HCT116 (cell line): ENCODE measurements around the gene MAML3. TPM values are rescaled to one million over a fixed set of nuclear protein-coding genes. Genes with fewer than 3 reads are reported as not detected.

Source experiments
- ATAC-seq: fragments of 200-7000 bp; cut with Tn5 transposase; 2 replicates; pipeline ENCODE4 v1.9.1; 2020; ENCODE audit warnings: mild to moderate bottlenecking, moderate library complexity
- BruUV-seq: library from RNA; stranded (reverse); fragments of 400-500 nt; replicated peaks from 2 replicates; lab custom pipeline; 2021; lab: Mats Ljungman, UMichigan
- CTCF ChIA-PET: fragments of 300-600 bp; sonication (Branson Sonifier 250); formaldehyde crosslinking; loops from one replicate; lab custom pipeline; 2021; ENCODE audit warnings: antibody characterized with exemption; lab: Charles Lee
- POLR2A ChIA-PET: fragments of 300-600, 350-600 bp; sonication (Branson Sonifier 250); formaldehyde crosslinking; loops from one replicate; lab custom pipeline; 2021; ENCODE audit warnings: antibody characterized with exemption; lab: Charles Lee
- RAD21 ChIA-PET, 2 experiments: fragments of 300-600 bp; sonication (Branson Sonifier 250); formaldehyde crosslinking; loops; one replicate each; lab custom pipeline; 2023; ENCODE audit warnings: low total read pairs in 2 of 2; ENCODE audit not compliant: uncharacterized antibody in 2 of 2, unreplicated experiment in 2 of 2, low non-redundant PET in 1 of 2; lab: Charles Lee
- DNase-seq: peaks from one replicate; pipeline ENCODE4 v3.0.0-alpha.2; 2010; ENCODE audit warnings: low read depth, low spot score
- H2AFZ ChIP-seq: fragments of 200-600 bp; shearing (Covaris generic), sonication (generic); 2 replicates; pipeline ENCODE4 v1.6.1; 2017; ENCODE audit warnings: low read depth, mixed run types, mixed read lengths, antibody characterized with exemption, low read length; ENCODE audit not compliant: poor library complexity, severe bottlenecking
- H3K27ac ChIP-seq: 2 replicates; pipeline ENCODE4 v1.5.1; 2012; ENCODE audit warnings: low read depth, low read length
- H3K27me3 ChIP-seq: fragments of 200-600 bp; sonication (generic); 2 replicates; pipeline ENCODE4 v1.6.1; 2016; ENCODE audit warnings: mixed run types, low read length, mixed read lengths; ENCODE audit not compliant: insufficient read depth
- H3K36me3 ChIP-seq, 2 experiments: fragments of 200-500 bp in 1 of 2; fragments of 200-600 bp in 1 of 2; sonication (Bioruptor generic) in 1 of 2; sonication (generic) in 1 of 2; 2 replicates each; pipeline versions ENCODE4 v1.5.1 to v1.6.1; 2014 to 2016; ENCODE audit warnings: low read length in 2 of 2, inconsistent platforms in 1 of 2, mixed read lengths in 1 of 2, mixed run types in 1 of 2; ENCODE audit not compliant: insufficient read depth in 2 of 2, control insufficient read depth in 1 of 2
- H3K4me1 ChIP-seq, 2 experiments: fragments of 200-600 bp in 1 of 2; sonication (generic) in 1 of 2; 2 replicates each; pipeline versions ENCODE4 v1.5.1 to v1.6.1; 2012 to 2017; ENCODE audit warnings: low read length in 2 of 2, inconsistent platforms in 1 of 2, mild to moderate bottlenecking in 1 of 2, mixed read lengths in 1 of 2, mixed run types in 1 of 2, moderate library complexity in 1 of 2; ENCODE audit not compliant: insufficient read depth in 2 of 2, control insufficient read depth in 1 of 2
- H3K4me2 ChIP-seq: fragments of 200-600 bp; sonication (generic); 2 replicates; pipeline ENCODE4 v1.6.1; 2017; ENCODE audit warnings: mixed run types, low read length, mixed read lengths
- H3K4me3 ChIP-seq, 2 experiments: fragments of 200-600 bp in 1 of 2; sonication (generic) in 1 of 2; replicated peaks in 1 of 2; 2 replicates each; pipeline ENCODE4 v1.5.1; 2011 to 2016; ENCODE audit warnings: low read length in 2 of 2, control low read depth in 1 of 2, low read depth in 1 of 2, mild to moderate bottlenecking in 1 of 2, mixed read lengths in 1 of 2, mixed run types in 1 of 2
- H3K79me2 ChIP-seq: fragments of 200-600 bp; sonication (generic); 2 replicates; pipeline ENCODE4 v1.6.1; 2017; ENCODE audit warnings: mild to moderate bottlenecking, mixed run types, low read length, moderate library complexity, mixed read lengths; ENCODE audit not compliant: insufficient read depth
- H3K9ac ChIP-seq: fragments of 200-600 bp; sonication (generic); 2 replicates; pipeline ENCODE4 v1.6.1; 2016; ENCODE audit warnings: low read length, mixed read lengths
- H3K9me2 ChIP-seq: fragments of 200-600 bp; sonication (generic), shearing (Covaris generic); 2 replicates; pipeline ENCODE4 v1.6.1; 2017; ENCODE audit warnings: mixed run types, mild to moderate bottlenecking, moderate library complexity; ENCODE audit not compliant: insufficient read depth
- H3K9me3 ChIP-seq, 2 experiments: fragments of 200-500 bp in 1 of 2; fragments of 200-600 bp in 1 of 2; sonication (Bioruptor generic) in 1 of 2; sonication (generic) in 1 of 2; 2 replicates each; pipeline ENCODE4 v1.6.1; 2014 to 2017; ENCODE audit warnings: low read length in 2 of 2, mixed read lengths in 2 of 2, inconsistent platforms in 1 of 2, low read depth in 1 of 2, mild to moderate bottlenecking in 1 of 2, mixed run types in 1 of 2, moderate library complexity in 1 of 2; ENCODE audit not compliant: control insufficient read depth in 1 of 2, insufficient read depth in 1 of 2
- H4K20me1 ChIP-seq: fragments of 200-600 bp; sonication (generic), shearing (Covaris generic); 2 replicates; pipeline ENCODE4 v1.6.1; 2017; ENCODE audit warnings: mixed run types, mild to moderate bottlenecking, moderate library complexity; ENCODE audit not compliant: insufficient read depth
- ATF3 ChIP-seq: IDR thresholded peaks from 2 replicates; pipeline ENCODE4 v1.6.1; 2012
- CTCF ChIP-seq, 3 experiments: fragments of 200-600 bp in 1 of 3; sonication (generic) in 1 of 3; IDR thresholded peaks in 2 of 3; conservative IDR thresholded peaks in 1 of 3; 2 replicates each; pipeline ENCODE4 v1.5.1; 2012 to 2017; ENCODE audit warnings: low read depth in 2 of 3, low read length in 2 of 3, antibody characterized with exemption in 1 of 3, borderline replicate concordance in 1 of 3, control low read depth in 1 of 3, mild to moderate bottlenecking in 1 of 3, mixed read lengths in 1 of 3, mixed run types in 1 of 3, moderate library complexity in 1 of 3; ENCODE audit not compliant: insufficient read depth in 1 of 3
- EGR1 ChIP-seq: IDR thresholded peaks from 2 replicates; pipeline ENCODE4 v1.6.1; 2012; ENCODE audit warnings: low read depth
- JUND ChIP-seq: IDR thresholded peaks from 2 replicates; pipeline ENCODE4 v1.6.1; 2012
- POLR2AphosphoS5 ChIP-seq: IDR thresholded peaks from 2 replicates; pipeline ENCODE4 v1.6.1; 2011; ENCODE audit warnings: mild to moderate bottlenecking, low read depth, low read length, moderate library complexity
- RAD21 ChIP-seq: IDR thresholded peaks from 2 replicates; pipeline ENCODE4 v1.6.1; 2012; ENCODE audit warnings: low read depth, mild to moderate bottlenecking
- TCF7L2 ChIP-seq: IDR thresholded peaks from 2 replicates; pipeline ENCODE4 v1.7.0; 2011; ENCODE audit warnings: borderline replicate concordance, inconsistent platforms; ENCODE audit not compliant: insufficient read depth, insufficient read length; ENCODE audit errors: extremely low read depth
- YY1 ChIP-seq: IDR thresholded peaks from 2 replicates; pipeline ENCODE4 v1.6.1; 2011; ENCODE audit warnings: low read length, low read depth, moderate library complexity, mild to moderate bottlenecking; ENCODE audit not compliant: insufficient replicate concordance; ENCODE audit errors: extremely low read depth
- ZFX ChIP-seq: fragments of 450-650 bp; IDR thresholded peaks from 2 replicates; pipeline ENCODE4 v1.6.1; 2017
- ZNF274 ChIP-seq: fragments of 200-500 bp; sonication (Bioruptor generic); IDR thresholded peaks from 2 replicates; pipeline ENCODE4 v1.6.1; 2014; ENCODE audit warnings: mild to moderate bottlenecking, low read depth, low read length, inconsistent platforms
- intact Hi-C: fragments of 100-400 bp; cut with micrococcal nuclease; formaldehyde crosslinking; loops from 2 replicates; pipeline ENCODE4 v1.10.0; 2022
- total RNA-seq: library from RNA; stranded (reverse); gene quantifications from one replicate; pipeline ENCODE4 v1.2.1, GENCODE V29; 2021; ENCODE audit not compliant: unreplicated experiment
- TF ChIP-seq, protein P1 (sequence below): IDR thresholded peaks from 2 replicates; pipeline ENCODE4 v1.6.1; 2011; ENCODE audit warnings: mild to moderate bottlenecking, low read length, moderate library complexity; ENCODE audit not compliant: insufficient replicate concordance; ENCODE audit errors: extremely low read depth

Gene MAML3
- total RNA-seq, 1 experiment from 2014 or later = 3.1 TPM

- no peak overlapping the region for H3K27ac ChIP-seq
- H3K4me3 ChIP-seq = no peak overlapping the region
- POLR2A ChIA-PET = no interaction called here
- CTCF ChIA-PET = no interaction called here
- BruUV-seq = no TSS peak
- no peaks in the 10 kb centered on the region for H4K20me1 ChIP-seq
- H3K9ac ChIP-seq = no peak overlapping the region
- no peak overlapping the region for H2AFZ ChIP-seq
- H3K27me3 ChIP-seq = no peaks in the 10 kb centered on the region
- H3K36me3 ChIP-seq = no peaks in the 10 kb centered on the region
- no peak for DNase-seq
- H3K4me2 ChIP-seq = no peak overlapping the region
- no peak for ATAC-seq
- H3K9me3 ChIP-seq = no peaks in the 10 kb centered on the region
- H3K79me2 ChIP-seq = no peaks in the 10 kb centered on the region
- H3K4me1 ChIP-seq = no peaks in the 10 kb centered on the region
- RAD21 ChIA-PET = no interaction called here
- TF ChIP-seq, protein P1, sequence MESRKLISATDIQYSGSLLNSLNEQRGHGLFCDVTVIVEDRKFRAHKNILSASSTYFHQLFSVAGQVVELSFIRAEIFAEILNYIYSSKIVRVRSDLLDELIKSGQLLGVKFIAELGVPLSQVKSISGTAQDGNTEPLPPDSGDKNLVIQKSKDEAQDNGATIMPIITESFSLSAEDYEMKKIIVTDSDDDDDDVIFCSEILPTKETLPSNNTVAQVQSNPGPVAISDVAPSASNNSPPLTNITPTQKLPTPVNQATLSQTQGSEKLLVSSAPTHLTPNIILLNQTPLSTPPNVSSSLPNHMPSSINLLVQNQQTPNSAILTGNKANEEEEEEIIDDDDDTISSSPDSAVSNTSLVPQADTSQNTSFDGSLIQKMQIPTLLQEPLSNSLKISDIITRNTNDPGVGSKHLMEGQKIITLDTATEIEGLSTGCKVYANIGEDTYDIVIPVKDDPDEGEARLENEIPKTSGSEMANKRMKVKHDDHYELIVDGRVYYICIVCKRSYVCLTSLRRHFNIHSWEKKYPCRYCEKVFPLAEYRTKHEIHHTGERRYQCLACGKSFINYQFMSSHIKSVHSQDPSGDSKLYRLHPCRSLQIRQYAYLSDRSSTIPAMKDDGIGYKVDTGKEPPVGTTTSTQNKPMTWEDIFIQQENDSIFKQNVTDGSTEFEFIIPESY = no peak
- TF ChIP-seq ZFX (no peak), RAD21 (no peak), POLR2AphosphoS5 (no peak), ATF3 (no peak)
- H3K9me2 ChIP-seq = no peaks in the 10 kb centered on the region
- intact Hi-C loops = no loop called here
These were observed 297.0 kb downstream of the MAML3 start for GRCh38 chr4:139857021-139857420.

- Histone ChIP-seq H3K9me2 (no peaks in the 10 kb centered on the region), H3K79me2 (no peaks in the 10 kb centered on the region), H3K9me3 (no peaks in the 10 kb centered on the region), H3K4me2 (no peak overlapping the region), H4K20me1 (no peaks in the 10 kb centered on the region), H2AFZ (no peak overlapping the region), H3K9ac (no peak overlapping the region), H3K4me3 (no peak overlapping the region), H3K27me3 (no peaks in the 10 kb centered on the region), H3K4me1 (no peaks in the 10 kb centered on the region), H3K36me3 (no peaks in the 10 kb centered on the region), H3K27ac (no peak overlapping the region)
- ChIA-PET POLR2A (no interaction called here), CTCF (no interaction called here), RAD21 (no interaction called here)
- BruUV-seq = no TSS peak
- DNase-seq = no peak
- no peak for ATAC-seq
- intact Hi-C loops = no loop called here
- no peak for TF ChIP-seq YY1
- TF ChIP-seq CTCF (IDR thresholded peaks at IDR 0.05 in 2 of 3, conservative IDR thresholded peaks at IDR 0.05 in 1 of 3; ENCODE audit: borderline replicate concordance in 1 of 3, insufficient read depth in 1 of 3, low read depth in 2 of 3, low read length in 2 of 3) = no peak
- no peak for TF ChIP-seq ZNF274
- TF ChIP-seq TCF7L2 = no peak
- TF ChIP-seq, protein P1 = no peak
- TF ChIP-seq POLR2AphosphoS5 = no peak
- no peak for TF ChIP-seq JUND
- no peak for TF ChIP-seq ATF3
- no peak for TF ChIP-seq EGR1
- TF ChIP-seq RAD21 = no peak
These were observed 299.1 kb downstream of the MAML3 start for GRCh38 chr4:139854668-139855403.
